ENCODE measurements around the gene BRD3.

BRD3 gene

GRCh38 chr9:134053941-134054761, 13.7 kb downstream of the BRD3 start:
- DNase-seq = no peak

DNA sequence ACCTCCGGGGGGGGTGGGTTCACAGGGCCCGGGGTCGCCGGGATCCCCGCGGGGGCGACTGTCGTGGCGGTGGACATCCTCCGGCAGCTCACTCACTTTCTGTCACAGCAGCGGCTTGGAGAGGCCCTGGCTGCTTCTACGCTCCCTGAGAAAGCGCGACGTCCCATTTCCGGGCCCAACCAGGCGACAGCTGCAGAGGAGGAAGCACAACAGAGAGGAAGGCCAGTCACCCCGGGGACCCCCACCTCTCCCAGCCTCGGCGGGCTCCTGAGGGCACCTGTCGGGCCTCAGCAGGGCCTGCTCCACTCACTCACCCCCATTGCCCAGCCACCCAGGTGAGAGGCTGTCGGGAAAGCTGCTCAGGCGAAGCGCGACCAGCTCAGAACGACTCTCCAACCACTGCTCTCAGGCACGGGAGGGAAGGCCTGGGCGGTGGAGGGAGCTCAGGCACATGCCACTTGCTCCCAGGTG, 14.4 kb downstream of the BRD3 start:
- DNase-seq = no peak

- DNase-seq = no peak
These were observed 14.9 kb downstream of the BRD3 start for GRCh38 chr9:134052941-134053340.

GRCh38 chr9:134052491-134052890, 15.3 kb downstream of the BRD3 start:
- no peak for DNase-seq

DNA sequence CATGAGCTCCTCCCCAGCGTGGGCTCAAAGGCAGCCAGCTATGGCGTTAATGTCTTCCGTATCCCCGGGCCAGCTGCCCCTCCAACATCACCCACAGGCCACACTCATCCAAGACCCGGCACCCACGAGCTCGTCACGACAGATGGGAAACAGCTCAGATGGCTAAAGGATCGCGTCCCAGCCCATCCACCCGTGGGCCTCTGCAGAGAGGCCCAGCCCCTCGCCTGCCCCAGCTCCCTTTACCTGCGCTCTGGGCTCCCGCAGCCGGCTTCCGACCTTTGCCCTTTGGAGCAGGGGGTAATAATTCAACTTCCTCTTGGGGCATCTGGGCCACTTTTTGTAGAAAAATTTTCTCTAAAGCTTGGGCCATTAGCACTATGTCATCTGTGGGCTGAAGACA, 16.5 kb downstream of the BRD3 start:
- no peak for DNase-seq

DNA sequence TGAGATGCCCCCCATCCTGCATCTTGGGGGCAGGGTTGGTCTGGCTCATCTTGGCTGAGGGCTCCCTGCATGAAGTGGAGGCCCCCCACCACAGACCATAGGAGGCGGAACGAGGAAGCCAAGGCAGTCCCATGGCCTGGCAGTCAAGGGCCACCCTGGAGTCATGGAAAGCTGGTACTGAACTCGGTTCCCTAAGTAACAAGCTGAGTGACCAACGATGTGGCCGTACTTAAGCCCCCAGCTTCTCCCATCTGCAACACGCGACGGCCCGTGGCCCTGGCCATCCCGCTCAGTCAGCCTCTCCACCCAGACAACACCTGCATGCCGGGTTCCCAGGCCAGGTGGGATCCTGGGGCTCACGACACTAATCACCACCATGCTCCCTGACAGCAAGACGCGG, 17.1 kb downstream of the BRD3 start:
- DNase-seq = no peak

- DNase-seq = no peak
These were observed 17.8 kb downstream of the BRD3 start for GRCh38 chr9:134049772-134050588.

- no peak for DNase-seq
These were observed 18.6 kb downstream of the BRD3 start for GRCh38 chr9:134049236-134049635.

- no peak for DNase-seq
These were observed 19.3 kb downstream of the BRD3 start for GRCh38 chr9:134048582-134048968.

DNA sequence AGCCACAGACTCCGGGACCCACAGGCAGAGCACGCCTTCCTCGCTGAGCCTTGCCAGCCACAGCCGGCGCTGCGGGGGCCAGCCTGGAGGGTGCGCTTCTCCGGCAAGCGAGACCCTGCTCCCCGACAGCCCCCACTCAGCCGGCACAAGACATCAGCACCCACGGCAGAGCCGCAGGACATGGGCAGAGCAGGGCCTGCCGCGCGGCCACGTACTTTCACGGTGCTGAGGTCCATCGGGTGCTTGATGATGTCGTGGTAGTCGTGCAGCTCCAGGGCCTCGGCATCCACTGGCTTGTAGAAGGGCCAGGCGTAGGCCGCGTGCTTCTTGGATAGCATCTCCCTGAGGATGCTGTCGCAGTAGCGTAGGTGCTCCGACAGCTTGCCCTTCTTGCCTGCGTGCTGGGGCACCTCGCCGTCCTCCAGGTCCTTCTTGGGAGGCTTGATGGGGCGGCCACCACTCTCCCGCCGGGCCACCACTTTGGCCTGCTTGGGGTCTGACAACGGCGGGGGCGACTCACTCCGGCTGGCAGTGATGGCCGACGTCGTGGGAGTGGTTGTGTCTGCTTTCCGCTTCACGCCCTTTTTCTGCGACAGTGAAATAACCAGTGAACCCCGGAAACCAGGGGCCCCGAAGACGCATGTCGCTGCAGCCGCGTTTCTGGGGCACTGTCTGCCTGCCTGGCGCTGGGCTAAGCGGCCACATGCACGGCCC, 19.8 kb downstream of the BRD3 start:
- DNase-seq = no peak

DNA sequence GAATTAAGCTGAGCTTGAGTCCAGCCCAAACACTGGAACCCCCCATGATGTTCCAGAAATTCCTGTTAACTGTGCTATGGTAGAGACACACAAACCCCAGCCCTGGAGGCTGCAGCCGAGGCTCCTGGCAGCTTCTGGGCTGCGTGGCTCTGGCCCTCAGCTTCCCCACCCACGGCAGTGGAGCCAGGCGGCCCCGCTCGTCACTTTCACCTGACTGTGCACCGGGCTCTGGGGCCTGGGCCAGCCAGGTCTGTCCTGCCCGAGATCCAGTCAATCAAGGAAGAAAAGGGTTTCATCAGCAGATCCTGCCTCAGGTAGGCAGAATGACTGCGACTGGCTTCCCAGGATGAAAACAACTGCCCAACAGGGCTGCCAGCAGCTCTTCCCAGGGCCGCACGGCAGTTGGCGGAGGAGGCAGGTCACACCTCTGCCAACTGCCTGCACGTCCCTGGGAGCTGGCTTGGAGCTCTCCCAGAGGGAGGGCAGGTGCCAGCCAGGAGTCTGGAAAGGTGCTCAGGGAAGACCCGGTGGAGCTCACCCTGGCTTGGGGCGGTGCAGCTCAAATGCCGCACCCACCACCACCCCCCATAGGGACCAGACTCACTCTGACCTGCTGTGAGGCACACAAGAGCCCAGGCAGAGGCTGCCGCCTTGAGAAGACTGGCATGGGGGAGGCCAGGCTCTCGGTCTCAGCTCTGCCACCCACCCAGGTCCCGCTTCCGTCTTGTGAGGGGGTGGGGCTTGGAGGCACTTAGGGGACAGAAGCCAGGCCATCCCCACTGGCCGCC, 20.7 kb downstream of the BRD3 start:
- DNase-seq = no peak

DNA sequence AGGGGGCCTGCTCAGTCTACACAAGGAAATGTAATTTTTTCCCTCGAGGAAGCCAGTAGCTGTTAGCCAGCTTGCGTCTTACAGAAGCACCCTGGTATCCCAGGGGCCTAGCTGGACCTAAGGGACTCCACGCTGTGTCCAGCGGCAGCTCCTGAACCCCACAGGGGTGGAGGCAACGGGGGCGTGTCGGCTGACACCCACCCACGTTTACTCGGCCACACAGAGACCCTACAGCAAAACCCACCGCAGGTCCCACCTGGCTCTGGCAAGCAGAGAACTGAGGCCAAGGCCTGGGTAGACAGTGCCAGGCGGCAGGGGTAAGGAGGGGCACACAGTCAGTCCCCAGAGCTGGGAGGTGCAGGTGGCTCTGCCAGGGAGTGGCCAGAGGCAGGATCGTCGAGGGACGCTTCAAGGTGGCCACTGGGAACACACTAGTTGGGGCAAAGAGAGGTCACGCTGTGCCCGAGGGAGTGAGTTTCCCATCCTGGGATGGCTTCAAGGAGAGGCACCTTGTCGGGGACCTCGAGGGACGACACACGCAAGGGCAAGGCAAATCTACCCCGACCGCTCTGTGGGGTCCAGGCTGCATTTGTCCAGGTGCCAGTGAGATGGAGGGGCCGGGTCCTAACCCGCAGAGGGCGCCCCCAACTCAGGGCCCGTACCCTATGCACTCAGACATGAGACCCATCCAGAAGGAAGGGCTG, 21.8 kb downstream of the BRD3 start:
- DNase-seq = no peak

DNA sequence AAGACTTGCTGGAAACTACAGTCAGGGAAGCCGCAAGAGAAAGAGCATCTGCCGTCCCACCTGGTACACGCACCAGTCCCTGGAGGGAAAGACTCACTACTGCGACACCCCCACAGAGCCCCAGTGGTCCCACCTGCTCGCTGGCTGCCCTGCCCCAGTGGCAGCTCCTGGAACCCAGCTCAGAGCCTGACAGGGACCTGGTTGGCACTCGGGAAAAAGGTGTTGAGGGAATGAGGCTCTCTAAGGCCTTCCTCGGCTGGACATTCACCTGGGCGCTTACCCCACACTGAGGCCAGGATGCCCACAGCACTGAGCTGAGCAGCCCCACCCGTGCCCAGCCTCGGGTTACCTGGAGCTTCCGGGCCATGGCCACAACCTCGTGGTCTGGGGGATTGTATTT, 22.9 kb downstream of the BRD3 start:
- DNase-seq = no peak

DNA sequence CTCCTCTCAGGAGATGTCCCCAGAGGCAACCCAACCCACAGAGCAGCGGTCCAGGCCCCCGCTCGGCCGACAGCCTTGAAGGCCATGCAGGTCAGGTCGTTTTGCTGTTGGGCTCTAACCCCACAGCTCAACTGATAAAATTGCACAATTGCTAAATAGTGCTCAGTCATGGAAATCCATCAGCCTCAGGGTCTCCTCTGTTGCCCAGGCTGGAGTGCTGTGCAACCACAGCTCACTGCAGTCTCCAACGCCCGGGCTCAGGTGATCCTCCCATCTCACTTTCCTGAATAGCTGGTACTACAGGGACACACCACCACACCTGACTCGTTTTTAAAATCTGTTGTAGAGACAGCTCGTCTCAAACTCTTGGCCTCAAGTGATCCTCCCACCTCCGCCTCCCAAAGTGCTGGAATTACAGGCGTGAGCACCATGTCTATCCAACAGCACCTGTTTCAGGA, 24.3 kb downstream of the BRD3 start:
- no peak for DNase-seq

GRCh38 chr9:134041649-134041962, 26.2 kb downstream of the BRD3 start:
- no peak for DNase-seq

- no peak for DNase-seq
These were observed 26.8 kb downstream of the BRD3 start for GRCh38 chr9:134040781-134041648.

- no peak for DNase-seq
These were observed 27.7 kb downstream of the BRD3 start for GRCh38 chr9:134040176-134040565.

DNA sequence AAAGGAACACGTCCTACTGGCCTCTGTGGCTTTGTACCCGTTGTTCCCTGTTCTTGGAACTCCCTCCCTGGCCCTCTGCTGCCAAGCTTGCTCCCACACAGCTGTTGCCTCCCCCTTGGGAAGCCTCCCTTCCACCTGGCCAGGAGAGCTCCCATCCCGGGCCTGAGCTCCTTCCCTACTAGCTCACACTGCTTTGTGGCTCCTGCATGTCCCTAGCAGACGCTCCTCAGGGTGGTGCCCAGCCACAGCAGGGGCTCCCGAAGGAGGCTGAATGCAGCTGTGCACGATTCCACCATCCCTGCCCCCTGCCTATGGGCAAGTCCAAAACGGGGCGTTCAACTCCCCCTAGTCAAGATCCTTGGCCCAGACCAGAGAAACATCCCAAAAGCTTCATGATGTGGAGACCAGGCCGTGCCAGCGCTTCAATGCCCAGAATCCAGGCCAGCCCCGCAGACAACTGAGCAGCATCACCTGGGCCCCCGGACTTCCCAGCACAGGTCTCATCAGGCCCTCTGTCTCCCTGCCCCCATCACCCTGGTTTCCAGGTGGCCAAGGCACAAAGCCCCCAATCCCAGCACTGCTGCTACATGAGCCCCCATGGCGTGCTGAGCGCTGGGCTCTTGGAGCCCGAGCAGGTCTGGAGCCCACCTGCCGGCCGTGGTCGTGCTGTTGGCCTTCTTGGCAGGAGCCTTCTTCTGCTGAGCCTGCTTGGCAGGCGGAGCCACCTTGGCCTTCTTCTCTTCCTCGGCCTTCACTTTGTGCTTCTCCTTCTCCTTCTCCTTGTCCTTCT, 28.2 kb downstream of the BRD3 start:
- no peak for DNase-seq

GRCh38 chr9:134037641-134038040, 30.2 kb downstream of the BRD3 start:
- DNase-seq = no peak

DNA sequence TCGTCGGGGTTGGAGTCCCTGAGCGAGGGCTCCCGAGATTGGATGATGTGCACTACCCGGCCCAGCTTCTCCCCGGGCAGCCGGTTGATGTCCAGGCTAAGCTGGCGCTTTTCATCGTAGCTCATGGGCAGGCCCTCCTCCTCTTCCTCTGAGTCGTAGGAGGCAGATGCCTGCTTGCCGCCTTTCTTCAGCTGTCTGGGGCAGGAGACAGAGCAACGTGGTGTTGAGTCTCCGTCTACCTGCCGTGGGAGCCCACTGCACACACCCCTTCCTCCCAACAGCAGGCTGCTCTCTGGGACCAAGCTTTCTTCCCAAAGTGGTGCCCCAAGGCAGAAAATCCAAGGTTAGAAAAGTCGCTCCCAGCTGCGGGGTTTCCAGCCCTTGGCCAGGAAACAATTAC, 31.7 kb downstream of the BRD3 start:
- no peak for DNase-seq

All from NCI-H1436 treated with DMSO at 0.1 percent for 48 hours (cell line).